Fibroblast of mammary gland (primary cell): ENCODE measurements around the gene INPP5J.
A peak's percentile ranks its signal among the peaks of the same experiment; 100 is the strongest.
"Not testable (repeated sequence)": the region's sequence is repeated elsewhere in the genome, so short reads cannot be mapped to it uniquely, and the experiment has no call there.

ENCODE experiments used
- DNase-seq: peaks from one replicate; pipeline ENCODE4 v3.0.0-alpha.2; 2010; ENCODE audit warnings: low read depth
- H3K4me3 ChIP-seq: 2 replicates; pipeline ENCODE4 v1.5.1; 2011; ENCODE audit warnings: low read depth, mild to moderate bottlenecking, low read length, moderate library complexity; ENCODE audit not compliant: control insufficient read depth
- CTCF ChIP-seq: conservative IDR thresholded peaks from 2 replicates; pipeline ENCODE4 v1.5.1; 2011; ENCODE audit warnings: low read depth, low read length, inconsistent platforms; ENCODE audit not compliant: control insufficient read depth, insufficient read depth

INPP5J gene

GRCh38 chr22:31122532-31123291, at the start of gene INPP5J:
Gene INPP5J (plus strand): TSS chr22:31122966. CDS start chr22:31123015, 49 bp downstream.
- H3K4me3 ChIP-seq = no peak within 1 kb of the TSS
- TF ChIP-seq CTCF = no peak
- DNase-seq = peak; percentile 36

GRCh38 chr22:31073125-31073524, 49.6 kb upstream of the INPP5J start:
- not testable (repeated sequence) for DNase-seq, H3K4me3 ChIP-seq

- not testable (repeated sequence) for DNase-seq, H3K4me3 ChIP-seq
Measured at GRCh38 chr22:31073545-31074145, 49.1 kb upstream of the INPP5J start.

- TF ChIP-seq CTCF = no peak
- H3K4me3 ChIP-seq = no peak overlapping the region
- DNase-seq = peak; percentile 86
Measured at GRCh38 chr22:31075961-31076360, 46.8 kb upstream of the INPP5J start.

- no peak for TF ChIP-seq CTCF
- DNase-seq = no peak
- H3K4me3 ChIP-seq = no peak overlapping the region
Measured at GRCh38 chr22:31077681-31078080, 45.1 kb upstream of the INPP5J start.

GRCh38 chr22:31078389-31078788, 44.4 kb upstream of the INPP5J start:
- H3K4me3 ChIP-seq = not testable (repeated sequence)
- DNase-seq = peak; percentile 33

GRCh38 chr22:31079095-31079642, 43.6 kb upstream of the INPP5J start:
- DNase-seq = no peak
- no peak for TF ChIP-seq CTCF
- H3K4me3 ChIP-seq = no peak overlapping the region

- peak overlapping the region; percentile 92 for H3K4me3 ChIP-seq
- TF ChIP-seq CTCF = no peak
- no peak for DNase-seq
Measured at GRCh38 chr22:31080164-31080847, 42.5 kb upstream of the INPP5J start.
